ENCODE measurements around the gene CERS6.

DNA sequence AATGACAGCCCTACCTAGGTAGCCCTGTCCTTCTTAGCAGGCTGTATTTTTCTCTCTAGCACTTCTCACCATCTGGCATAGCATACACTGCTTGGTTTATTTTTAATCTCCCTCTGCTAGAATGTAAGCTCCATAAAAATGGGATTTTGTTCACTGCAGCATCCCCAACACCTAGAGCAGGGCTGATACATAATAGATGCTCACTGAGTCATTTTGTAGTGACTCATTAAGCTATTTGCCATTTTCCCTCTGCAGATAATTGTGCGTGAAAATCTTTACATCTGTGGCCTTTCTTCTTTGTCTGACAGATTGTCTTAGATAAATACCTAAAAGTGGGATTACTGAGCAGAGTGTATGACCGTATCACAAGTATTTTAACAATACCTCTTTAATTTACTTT is 82.5 kb downstream of the CERS6 start:
- TF ChIP-seq POLR2A (IDR thresholded peaks at IDR 0.05) = no peak
- TF ChIP-seq, protein P1, sequence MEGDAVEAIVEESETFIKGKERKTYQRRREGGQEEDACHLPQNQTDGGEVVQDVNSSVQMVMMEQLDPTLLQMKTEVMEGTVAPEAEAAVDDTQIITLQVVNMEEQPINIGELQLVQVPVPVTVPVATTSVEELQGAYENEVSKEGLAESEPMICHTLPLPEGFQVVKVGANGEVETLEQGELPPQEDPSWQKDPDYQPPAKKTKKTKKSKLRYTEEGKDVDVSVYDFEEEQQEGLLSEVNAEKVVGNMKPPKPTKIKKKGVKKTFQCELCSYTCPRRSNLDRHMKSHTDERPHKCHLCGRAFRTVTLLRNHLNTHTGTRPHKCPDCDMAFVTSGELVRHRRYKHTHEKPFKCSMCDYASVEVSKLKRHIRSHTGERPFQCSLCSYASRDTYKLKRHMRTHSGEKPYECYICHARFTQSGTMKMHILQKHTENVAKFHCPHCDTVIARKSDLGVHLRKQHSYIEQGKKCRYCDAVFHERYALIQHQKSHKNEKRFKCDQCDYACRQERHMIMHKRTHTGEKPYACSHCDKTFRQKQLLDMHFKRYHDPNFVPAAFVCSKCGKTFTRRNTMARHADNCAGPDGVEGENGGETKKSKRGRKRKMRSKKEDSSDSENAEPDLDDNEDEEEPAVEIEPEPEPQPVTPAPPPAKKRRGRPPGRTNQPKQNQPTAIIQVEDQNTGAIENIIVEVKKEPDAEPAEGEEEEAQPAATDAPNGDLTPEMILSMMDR (IDR thresholded peaks at IDR 0.05 in 8 of 11, conservative IDR thresholded peaks at IDR 0.05 in 3 of 11) = no peak
- no peak for TF ChIP-seq POLR2AphosphoS5 (IDR thresholded peaks at IDR 0.05)

All from spleen (tissue), 7 donors.